DND-41 (cell line): Measurements from ENCODE around the gene DKC1.

Source experiments
- ATAC-seq: fragments of 200-7000 bp; cut with Tn5 transposase; 3 replicates; pipeline ENCODE4 v1.9.1; 2021; ENCODE audit warnings: low read depth; ENCODE audit not compliant: insufficient read depth
- DNase-seq: peaks from one replicate; pipeline ENCODE4 v3.0.0-alpha.2; 2020
- H2AFZ ChIP-seq: 2 replicates; pipeline ENCODE4 v1.6.0; 2012; ENCODE audit warnings: low read depth, low read length
- H3K27ac ChIP-seq: 2 replicates; pipeline ENCODE4 v1.5.1; 2012; ENCODE audit warnings: low read length, inconsistent platforms
- H3K27me3 ChIP-seq: fragments of 200-600 bp; sonication (generic); 2 replicates; pipeline ENCODE4 v1.6.0; 2012; ENCODE audit warnings: low read length, mild to moderate bottlenecking, inconsistent platforms; ENCODE audit not compliant: insufficient read depth, poor library complexity
- H3K36me3 ChIP-seq: 2 replicates; pipeline ENCODE4 v1.5.1; 2012; ENCODE audit warnings: low read length, inconsistent platforms; ENCODE audit not compliant: insufficient read depth
- H3K4me1 ChIP-seq: 2 replicates; pipeline ENCODE4 v1.5.1; 2012; ENCODE audit warnings: mild to moderate bottlenecking, low read length; ENCODE audit not compliant: insufficient read depth
- H3K4me2 ChIP-seq: 2 replicates; pipeline ENCODE4 v1.6.0; 2012; ENCODE audit warnings: mild to moderate bottlenecking, moderate library complexity, low read length, inconsistent platforms; ENCODE audit not compliant: insufficient read depth
- H3K4me3 ChIP-seq, 2 experiments: fragments of 200-600 bp in 1 of 2; shearing (Covaris generic) in 1 of 2; 2 replicates each; pipeline ENCODE4 v1.5.1; 2012 to 2016; ENCODE audit warnings: inconsistent platforms in 2 of 2, low read length in 2 of 2, mild to moderate bottlenecking in 2 of 2, low read depth in 1 of 2, moderate library complexity in 1 of 2
- H3K79me2 ChIP-seq: 2 replicates; pipeline ENCODE4 v1.6.0; 2012; ENCODE audit warnings: low read length, inconsistent platforms; ENCODE audit not compliant: insufficient read depth
- H3K9ac ChIP-seq: 2 replicates; pipeline ENCODE4 v1.6.0; 2012; ENCODE audit warnings: low read depth, mild to moderate bottlenecking, inconsistent platforms, low read length, moderate library complexity
- H3K9me3 ChIP-seq: 2 replicates; pipeline ENCODE4 v1.5.1; 2012; ENCODE audit warnings: low read length, moderate library complexity, mild to moderate bottlenecking, inconsistent platforms; ENCODE audit not compliant: insufficient read depth, severe bottlenecking
- H4K20me1 ChIP-seq: 2 replicates; pipeline ENCODE4 v1.6.0; 2012; ENCODE audit warnings: low read length; ENCODE audit not compliant: insufficient read depth
- CTCF ChIP-seq: IDR thresholded peaks from 2 replicates; pipeline ENCODE4 v1.5.1; 2012; ENCODE audit warnings: borderline replicate concordance, low read length, moderate library complexity, mild to moderate bottlenecking; ENCODE audit not compliant: poor library complexity, severe bottlenecking; ENCODE audit errors: extremely low read depth
- EZH2 ChIP-seq: IDR thresholded peaks from 3 replicates; pipeline ENCODE4 v1.6.1; 2012; ENCODE audit warnings: borderline replicate concordance, low read depth, mild to moderate bottlenecking, moderate library complexity, low read length, inconsistent platforms; ENCODE audit not compliant: severe bottlenecking

Gene DKC1

GRCh38 chrX:154795016-154795415, 32.4 kb downstream of the DKC1 start:
- no peak overlapping the region for H2AFZ ChIP-seq
- H3K27me3 ChIP-seq = no peaks in the 10 kb centered on the region
- ATAC-seq (no peak), DNase-seq (no peak)
- H3K27ac ChIP-seq = no peak overlapping the region
- no peak overlapping the region for H3K4me2 ChIP-seq
- peaks cover 48% of the 10 kb centered on the region for H3K79me2 ChIP-seq
- no peak overlapping the region for H3K4me3 ChIP-seq
- no peak for TF ChIP-seq EZH2
- no peak for TF ChIP-seq CTCF
- H3K36me3 ChIP-seq = peaks cover 5% of the 10 kb centered on the region; the same call in 1 of the 2 replicates
- H3K4me1 ChIP-seq = peaks cover 13% of the 10 kb centered on the region
- H4K20me1 ChIP-seq = peaks cover 3% of the 10 kb centered on the region; the same call in 1 of the 2 replicates
- H3K9ac ChIP-seq = no peak overlapping the region
- no peaks in the 10 kb centered on the region for H3K9me3 ChIP-seq

GRCh38 chrX:154797006-154797405, 34.3 kb downstream of the DKC1 start:
- no peak for TF ChIP-seq EZH2
- no peak for TF ChIP-seq CTCF
- ATAC-seq (no peak), DNase-seq (no peak)
- Histone ChIP-seq H3K27me3 (no peaks in the 10 kb centered on the region), H4K20me1 (peaks cover 3% of the 10 kb centered on the region; the same call in 1 of the 2 replicates), H3K9me3 (no peaks in the 10 kb centered on the region), H3K9ac (no peak overlapping the region), H3K79me2 (peaks cover 55% of the 10 kb centered on the region), H3K4me3 (no peak overlapping the region), H3K4me2 (no peak overlapping the region), H3K27ac (no peak overlapping the region), H3K4me1 (peaks cover 33% of the 10 kb centered on the region), H2AFZ (no peak overlapping the region), H3K36me3 (peaks cover 2% of the 10 kb centered on the region; the same call in 1 of the 2 replicates)

- TF ChIP-seq EZH2 = no peak
- TF ChIP-seq CTCF = no peak
- Histone ChIP-seq H3K9ac (peak overlapping the region; percentile 51), H4K20me1 (no peaks in the 10 kb centered on the region), H3K4me3 (peak overlapping the region in 1 of 2 experiments; percentile 51; a peak in 2 of 4 replicates), H3K27ac (peak overlapping the region; percentile 74), H3K4me2 (peak overlapping the region; percentile 66), H3K36me3 (no peaks in the 10 kb centered on the region), H3K79me2 (peaks cover 59% of the 10 kb centered on the region), H3K9me3 (no peaks in the 10 kb centered on the region), H3K4me1 (peaks cover 56% of the 10 kb centered on the region), H2AFZ (peak overlapping the region; percentile 56), H3K27me3 (no peaks in the 10 kb centered on the region)
- DNase-seq (peak; percentile 75), ATAC-seq (peak; percentile 75)
Measured at GRCh38 chrX:154799556-154800348, 37.1 kb downstream of the DKC1 start.
